ENCODE data around the gene FFAR1.

DNA sequence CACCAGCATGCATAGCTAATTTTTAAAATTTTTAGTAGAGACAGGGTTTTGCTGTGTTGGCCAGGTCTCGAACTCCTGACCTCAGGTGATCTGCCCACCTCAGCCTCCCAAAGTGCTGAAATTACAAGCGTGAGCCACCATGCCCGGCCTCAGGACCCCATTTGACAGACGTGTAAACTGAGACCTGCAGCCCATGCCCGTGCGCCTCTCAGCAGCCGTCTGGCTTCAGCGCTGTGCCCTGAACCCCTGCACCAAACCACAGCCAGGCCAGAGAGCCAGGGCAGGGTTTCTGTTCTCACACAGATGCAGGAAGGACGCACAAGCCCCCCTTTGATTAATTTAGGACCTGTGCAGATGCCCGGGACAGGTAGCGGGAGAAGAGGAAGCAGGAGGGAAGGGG lies 7.3 kb upstream of the FFAR1 start:
- TF ChIP-seq, protein P1, sequence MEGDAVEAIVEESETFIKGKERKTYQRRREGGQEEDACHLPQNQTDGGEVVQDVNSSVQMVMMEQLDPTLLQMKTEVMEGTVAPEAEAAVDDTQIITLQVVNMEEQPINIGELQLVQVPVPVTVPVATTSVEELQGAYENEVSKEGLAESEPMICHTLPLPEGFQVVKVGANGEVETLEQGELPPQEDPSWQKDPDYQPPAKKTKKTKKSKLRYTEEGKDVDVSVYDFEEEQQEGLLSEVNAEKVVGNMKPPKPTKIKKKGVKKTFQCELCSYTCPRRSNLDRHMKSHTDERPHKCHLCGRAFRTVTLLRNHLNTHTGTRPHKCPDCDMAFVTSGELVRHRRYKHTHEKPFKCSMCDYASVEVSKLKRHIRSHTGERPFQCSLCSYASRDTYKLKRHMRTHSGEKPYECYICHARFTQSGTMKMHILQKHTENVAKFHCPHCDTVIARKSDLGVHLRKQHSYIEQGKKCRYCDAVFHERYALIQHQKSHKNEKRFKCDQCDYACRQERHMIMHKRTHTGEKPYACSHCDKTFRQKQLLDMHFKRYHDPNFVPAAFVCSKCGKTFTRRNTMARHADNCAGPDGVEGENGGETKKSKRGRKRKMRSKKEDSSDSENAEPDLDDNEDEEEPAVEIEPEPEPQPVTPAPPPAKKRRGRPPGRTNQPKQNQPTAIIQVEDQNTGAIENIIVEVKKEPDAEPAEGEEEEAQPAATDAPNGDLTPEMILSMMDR (IDR thresholded peaks at IDR 0.05), result no peak
- no peak for TF ChIP-seq EZH2 (IDR thresholded peaks at IDR 0.05; ENCODE audit: borderline replicate concordance, insufficient read depth, low read depth, low read length, poor library complexity, severe bottlenecking)
